OCI-LY7 (cell line): Measurements from ENCODE around the gene CD177. TPM values are rescaled to one million over a fixed set of nuclear protein-coding genes. Genes with fewer than 3 reads are reported as not detected.
"Not testable (repeated sequence)": the region's sequence is repeated elsewhere in the genome, so short reads cannot be mapped to it uniquely, and the experiment has no call there.

Experiments
- BruUV-seq: library from RNA; stranded (reverse); fragments of 400-500 nt; replicated peaks from 2 replicates; lab custom pipeline; 2021; lab: Mats Ljungman, UMichigan
- CTCF ChIA-PET: fragments of 300-600 bp; sonication (Branson Sonifier 250); formaldehyde crosslinking; loops from one replicate; lab custom pipeline; 2022; ENCODE audit warnings: antibody characterized with exemption; ENCODE audit not compliant: unreplicated experiment; lab: Charles Lee
- POLR2A ChIA-PET: fragments of 300-600 bp; sonication (Branson Sonifier 250); formaldehyde crosslinking; loops from one replicate; lab custom pipeline; 2022; ENCODE audit warnings: antibody characterized with exemption; lab: Charles Lee
- DNase-seq: peaks from one replicate; pipeline ENCODE4 v3.0.0-alpha.2; 2015; ENCODE audit warnings: low spot score
- H2AFZ ChIP-seq: fragments of 200-600 bp; sonication (generic), shearing (Covaris generic); 2 replicates; pipeline ENCODE4 v1.6.1; 2014; ENCODE audit warnings: mild to moderate bottlenecking, antibody characterized with exemption, low read length, moderate library complexity
- H3K27ac ChIP-seq: fragments of 200-600 bp; sonication (generic); 2 replicates; pipeline ENCODE4 v1.5.1; 2014; ENCODE audit warnings: mixed run types, low read depth, mild to moderate bottlenecking, moderate library complexity, low read length, inconsistent platforms; ENCODE audit not compliant: poor library complexity, severe bottlenecking
- H3K36me3 ChIP-seq: fragments of 200-600 bp; sonication (generic); 2 replicates; pipeline ENCODE4 v1.6.1; 2014; ENCODE audit warnings: mild to moderate bottlenecking, antibody characterized with exemption, low read length, moderate library complexity, mixed read lengths; ENCODE audit not compliant: insufficient read depth
- H3K4me1 ChIP-seq: fragments of 200-600 bp; sonication (generic); 2 replicates; pipeline ENCODE4 v1.5.1; 2014; ENCODE audit warnings: mild to moderate bottlenecking, low read length; ENCODE audit not compliant: insufficient read depth, poor library complexity, severe bottlenecking
- H3K4me2 ChIP-seq: fragments of 200-600 bp; sonication (generic); 2 replicates; pipeline ENCODE4 v1.6.1; 2014; ENCODE audit warnings: mild to moderate bottlenecking, low read length
- H3K4me3 ChIP-seq: fragments of 200-600 bp; sonication (generic); 2 replicates; pipeline ENCODE4 v1.5.1; 2014; ENCODE audit warnings: mild to moderate bottlenecking, low read depth, low read length; ENCODE audit not compliant: poor library complexity, severe bottlenecking
- H3K79me2 ChIP-seq: fragments of 200-600 bp; sonication (generic); 2 replicates; pipeline ENCODE4 v1.6.1; 2016; ENCODE audit warnings: low read depth, mild to moderate bottlenecking, low read length, moderate library complexity, mixed read lengths; ENCODE audit not compliant: insufficient read depth
- H3K9me2 ChIP-seq: fragments of 200-600 bp; sonication (generic); 2 replicates; pipeline ENCODE4 v1.6.1; 2016; ENCODE audit warnings: mild to moderate bottlenecking, low read length, mixed read lengths; ENCODE audit not compliant: insufficient read depth
- H3K9me3 ChIP-seq: fragments of 200-600 bp; sonication (generic); 2 replicates; pipeline ENCODE4 v1.6.1; 2014; ENCODE audit warnings: mild to moderate bottlenecking, mixed run types, low read length, mixed read lengths
- H4K20me1 ChIP-seq: fragments of 200-600 bp; sonication (generic); 2 replicates; pipeline ENCODE4 v1.6.1; 2014; ENCODE audit warnings: mild to moderate bottlenecking, antibody characterized with exemption, low read length, moderate library complexity, mixed read lengths; ENCODE audit not compliant: insufficient read depth
- CTCF ChIP-seq: fragments of 200-600 bp; sonication (generic); conservative IDR thresholded peaks from 2 replicates; pipeline ENCODE4 v1.5.1; 2014; ENCODE audit warnings: mild to moderate bottlenecking, antibody characterized with exemption, low read length, moderate library complexity, mixed read lengths
- EZH2phosphoT487 ChIP-seq: fragments of 200-600 bp; sonication (generic); IDR thresholded peaks from 2 replicates; pipeline ENCODE4 v1.6.1; 2018; ENCODE audit warnings: low read depth, borderline replicate concordance, mild to moderate bottlenecking, mixed run types, antibody characterized with exemption, low read length, moderate library complexity, mixed read lengths
- intact Hi-C: fragments of 100-400 bp; cut with micrococcal nuclease; formaldehyde crosslinking; loops from one replicate; pipeline ENCODE4 v1.10.0; 2022; ENCODE audit not compliant: unreplicated experiment
- total RNA-seq, 2 experiments: library from RNA; depleted of rRNA in 1 of 2; stranded (reverse); fragments of >200 nt in 1 of 2; shearing (Covaris generic) in 1 of 2; gene quantifications; 2 replicates each; pipeline ENCODE4 v1.2.3, GENCODE V29; 2014 to 2022

Gene CD177
- total RNA-seq, 2 experiments from 2014 or later: not detected

GRCh38 chr19:43328561-43328960, 24.9 kb upstream of the CD177 start:
- H3K9me3 ChIP-seq, intact Hi-C loops, H3K79me2 ChIP-seq, H3K36me3 ChIP-seq, DNase-seq, H3K9me2 ChIP-seq, H3K27ac ChIP-seq, H2AFZ ChIP-seq, H3K4me3 ChIP-seq, H4K20me1 ChIP-seq, POLR2A ChIA-PET, BruUV-seq, H3K4me1 ChIP-seq, H3K4me2 ChIP-seq, CTCF ChIA-PET: not testable (repeated sequence)

GRCh38 chr19:43329049-43329448, 24.4 kb upstream of the CD177 start:
- DNase-seq, POLR2A ChIA-PET, H3K79me2 ChIP-seq: not testable (repeated sequence)

GRCh38 chr19:43329989-43330388, 23.5 kb upstream of the CD177 start:
- POLR2A ChIA-PET: no interaction called here
- no peaks in the 10 kb centered on the region for H3K79me2 ChIP-seq

More at GRCh38 chr19:43329049-43329448, 24.4 kb upstream of the CD177 start:
- H3K9me2 ChIP-seq, H3K4me3 ChIP-seq, H3K4me1 ChIP-seq, CTCF ChIA-PET, intact Hi-C loops, H3K4me2 ChIP-seq, H3K27ac ChIP-seq, H2AFZ ChIP-seq, H3K9me3 ChIP-seq, BruUV-seq, H4K20me1 ChIP-seq, H3K36me3 ChIP-seq: not testable (repeated sequence)

More at GRCh38 chr19:43329989-43330388, 23.5 kb upstream of the CD177 start:
- Histone ChIP-seq H3K9me2 (no peaks in the 10 kb centered on the region), H3K27ac (no peak overlapping the region), H3K4me1 (no peaks in the 10 kb centered on the region), H2AFZ (no peak overlapping the region), H3K4me2 (no peak overlapping the region), H3K4me3 (no peak overlapping the region), H3K36me3 (no peaks in the 10 kb centered on the region), H3K9me3 (no peaks in the 10 kb centered on the region), H4K20me1 (no peaks in the 10 kb centered on the region)
- CTCF ChIA-PET: no interaction called here
- no TSS peak for BruUV-seq
- DNase-seq: no peak
- intact Hi-C loops: no loop called here
- TF ChIP-seq EZH2phosphoT487 (no peak), CTCF (no peak)
